Rectal smooth muscle tissue (tissue), 1 donor: ENCODE results near the gene RUNX1.

ENCODE experiments used
- H3K27ac ChIP-seq: one replicate; pipeline ENCODE4 v1.7.0; 2013; ENCODE audit warnings: low read depth, low read length, inconsistent platforms
- H3K27me3 ChIP-seq: one replicate; pipeline ENCODE4 v1.7.0; 2013; ENCODE audit warnings: low read length; ENCODE audit not compliant: control insufficient read depth, insufficient read depth
- H3K36me3 ChIP-seq: one replicate; pipeline ENCODE4 v1.7.0; 2013; ENCODE audit warnings: low read length; ENCODE audit not compliant: control insufficient read depth, insufficient read depth
- H3K4me1 ChIP-seq: one replicate; pipeline ENCODE4 v1.7.0; 2013; ENCODE audit warnings: low read length; ENCODE audit not compliant: control insufficient read depth, insufficient read depth
- H3K4me3 ChIP-seq: one replicate; pipeline ENCODE4 v1.7.0; 2013; ENCODE audit warnings: low read length
- H3K9ac ChIP-seq: one replicate; pipeline ENCODE4 v1.7.0; 2013; ENCODE audit warnings: low read length

The RUNX1 gene

DNA sequence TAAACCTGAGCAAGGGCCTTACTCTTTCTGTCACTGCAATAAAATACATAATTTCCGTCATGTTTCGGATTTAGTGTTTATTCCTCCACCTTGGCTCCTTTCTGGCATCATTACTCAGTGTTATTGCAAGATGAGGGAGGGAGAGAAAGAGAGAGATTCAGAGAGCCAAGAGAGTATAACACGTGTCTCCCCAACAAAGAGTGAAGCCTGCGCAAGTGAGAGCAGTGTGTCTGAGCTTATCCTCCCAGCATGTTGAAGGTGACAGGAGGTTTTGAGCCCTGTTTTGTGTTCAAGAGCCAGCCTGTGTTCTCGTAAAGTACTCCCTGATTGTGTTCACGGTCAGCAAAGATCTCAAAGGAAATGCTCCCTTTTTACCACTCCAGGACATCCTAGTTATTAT is 6.3 kb downstream of the RUNX1 start:
- H3K9ac ChIP-seq: no peak overlapping the region
- H3K36me3 ChIP-seq: no peaks in the 10 kb centered on the region
- no peaks in the 10 kb centered on the region for H3K4me1 ChIP-seq
- no peak overlapping the region for H3K4me3 ChIP-seq
- H3K27me3 ChIP-seq: no peaks in the 10 kb centered on the region
- H3K27ac ChIP-seq: no peak overlapping the region

- no peak overlapping the region for H3K4me3 ChIP-seq
- H3K27me3 ChIP-seq: no peaks in the 10 kb centered on the region
- H3K9ac ChIP-seq: no peak overlapping the region
- no peaks in the 10 kb centered on the region for H3K4me1 ChIP-seq
- no peak overlapping the region for H3K27ac ChIP-seq
- no peaks in the 10 kb centered on the region for H3K36me3 ChIP-seq
Measured at GRCh38 chr21:35041881-35042280, 7.2 kb downstream of the RUNX1 start.

- Histone ChIP-seq H3K4me1 (no peaks in the 10 kb centered on the region), H3K36me3 (no peaks in the 10 kb centered on the region), H3K4me3 (no peak overlapping the region), H3K9ac (no peak overlapping the region), H3K27ac (no peak overlapping the region), H3K27me3 (no peaks in the 10 kb centered on the region)
Measured at GRCh38 chr21:35041122-35041521, 8.0 kb downstream of the RUNX1 start.

- Histone ChIP-seq H3K9ac (no peak overlapping the region), H3K4me1 (no peaks in the 10 kb centered on the region), H3K36me3 (no peaks in the 10 kb centered on the region), H3K27me3 (no peaks in the 10 kb centered on the region), H3K4me3 (no peak overlapping the region), H3K27ac (no peak overlapping the region)
Measured at GRCh38 chr21:35039595-35040289, 9.4 kb downstream of the RUNX1 start.

GRCh38 chr21:35038772-35039319 is 10.3 kb downstream of the RUNX1 start:
- no peaks in the 10 kb centered on the region for H3K36me3 ChIP-seq
- no peaks in the 10 kb centered on the region for H3K27me3 ChIP-seq
- no peak overlapping the region for H3K4me3 ChIP-seq
- no peak overlapping the region for H3K27ac ChIP-seq
- no peaks in the 10 kb centered on the region for H3K4me1 ChIP-seq
- H3K9ac ChIP-seq: no peak overlapping the region

- no peaks in the 10 kb centered on the region for H3K36me3 ChIP-seq
- H3K27ac ChIP-seq: no peak overlapping the region
- no peak overlapping the region for H3K9ac ChIP-seq
- no peaks in the 10 kb centered on the region for H3K27me3 ChIP-seq
- no peak overlapping the region for H3K4me3 ChIP-seq
- H3K4me1 ChIP-seq: no peaks in the 10 kb centered on the region
Measured at GRCh38 chr21:35037384-35037765, 11.7 kb downstream of the RUNX1 start.

- Histone ChIP-seq H3K27ac (no peak overlapping the region), H3K4me1 (no peaks in the 10 kb centered on the region), H3K36me3 (no peaks in the 10 kb centered on the region), H3K9ac (no peak overlapping the region), H3K4me3 (no peak overlapping the region), H3K27me3 (no peaks in the 10 kb centered on the region)
Measured at GRCh38 chr21:35036465-35037383, 12.4 kb downstream of the RUNX1 start.

- Histone ChIP-seq H3K4me1 (no peaks in the 10 kb centered on the region), H3K27me3 (no peaks in the 10 kb centered on the region), H3K36me3 (no peaks in the 10 kb centered on the region), H3K4me3 (no peak overlapping the region), H3K9ac (no peak overlapping the region), H3K27ac (no peak overlapping the region)
Measured at GRCh38 chr21:35035581-35035980, 13.5 kb downstream of the RUNX1 start.

DNA sequence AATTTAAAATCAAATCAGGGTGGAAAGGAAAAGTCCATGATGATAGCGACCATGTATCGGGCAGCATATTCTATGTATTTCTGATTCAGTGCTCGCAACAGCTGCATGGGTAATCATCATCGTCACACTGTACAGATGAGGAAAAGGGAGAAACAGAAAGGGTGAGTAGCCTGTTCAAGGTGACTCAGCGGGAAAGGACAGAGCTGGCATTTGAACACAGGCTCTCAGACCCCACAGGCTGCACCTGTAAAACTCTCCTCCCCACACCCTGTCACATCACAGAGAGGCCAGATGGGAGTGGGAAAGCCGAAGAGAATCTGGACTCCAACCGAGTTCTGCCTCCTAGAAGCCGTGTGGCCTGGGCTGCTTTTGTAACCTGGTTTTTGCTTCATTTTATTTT is 14.0 kb downstream of the RUNX1 start:
- Histone ChIP-seq H3K4me3 (no peak overlapping the region), H3K27me3 (no peaks in the 10 kb centered on the region), H3K36me3 (no peaks in the 10 kb centered on the region), H3K27ac (no peak overlapping the region), H3K4me1 (no peaks in the 10 kb centered on the region), H3K9ac (no peak overlapping the region)

GRCh38 chr21:35034203-35034926 is 14.7 kb downstream of the RUNX1 start:
- Histone ChIP-seq H3K4me3 (no peak overlapping the region), H3K36me3 (no peaks in the 10 kb centered on the region), H3K27me3 (no peaks in the 10 kb centered on the region), H3K9ac (no peak overlapping the region), H3K27ac (no peak overlapping the region), H3K4me1 (no peaks in the 10 kb centered on the region)

DNA sequence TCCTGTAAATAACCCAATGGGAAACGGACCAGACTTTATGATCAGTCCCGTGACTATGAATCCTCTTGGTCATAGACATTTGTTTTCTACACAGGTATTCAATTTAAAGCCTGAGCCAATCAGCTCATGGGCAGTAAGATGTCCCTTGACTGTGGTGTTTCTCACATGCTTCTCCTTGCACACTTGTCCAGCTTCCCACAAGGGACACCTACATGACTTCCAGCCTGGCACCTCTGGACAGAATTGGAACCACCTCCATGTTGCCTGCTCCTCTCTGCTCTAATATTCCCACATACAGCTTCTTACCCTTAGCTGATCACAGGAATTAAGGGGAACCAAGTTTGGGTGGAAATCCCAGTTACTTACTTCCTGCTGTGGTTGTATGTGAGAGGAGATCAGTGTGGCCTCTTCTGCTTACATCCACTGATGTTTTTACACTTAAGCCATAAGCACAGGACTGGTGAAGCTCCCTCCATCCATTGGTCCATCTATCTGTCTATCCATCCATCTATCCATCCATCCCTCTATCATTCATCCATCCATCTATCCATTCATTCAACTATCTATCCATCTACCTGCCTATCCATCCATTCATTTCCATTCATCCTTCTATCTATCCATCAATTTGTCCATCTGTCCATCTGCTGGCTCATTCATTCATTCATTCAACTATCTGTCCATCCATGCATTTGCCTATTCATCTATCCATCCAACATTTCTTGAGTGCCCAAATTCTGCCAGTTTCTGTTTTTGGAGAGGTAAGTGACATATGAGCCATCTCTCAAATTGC is 16.4 kb downstream of the RUNX1 start:
- Histone ChIP-seq H3K4me3 (no peak overlapping the region), H3K4me1 (no peaks in the 10 kb centered on the region), H3K27ac (no peak overlapping the region), H3K27me3 (no peaks in the 10 kb centered on the region), H3K9ac (no peak overlapping the region), H3K36me3 (no peaks in the 10 kb centered on the region)
